GM19043 (cell line): ENCODE data around the gene AK9.
"Not testable (repeated sequence)": the region's sequence is repeated elsewhere in the genome, so short reads cannot be mapped to it uniquely, and the experiment has no call there.

Experiments used
- ATAC-seq: cut with Tn5 transposase; IDR thresholded peaks from one replicate; pipeline ENCODE4 v1.9.1; 2021; ENCODE audit warnings: low read depth; ENCODE audit not compliant: unreplicated experiment

The AK9 gene

DNA sequence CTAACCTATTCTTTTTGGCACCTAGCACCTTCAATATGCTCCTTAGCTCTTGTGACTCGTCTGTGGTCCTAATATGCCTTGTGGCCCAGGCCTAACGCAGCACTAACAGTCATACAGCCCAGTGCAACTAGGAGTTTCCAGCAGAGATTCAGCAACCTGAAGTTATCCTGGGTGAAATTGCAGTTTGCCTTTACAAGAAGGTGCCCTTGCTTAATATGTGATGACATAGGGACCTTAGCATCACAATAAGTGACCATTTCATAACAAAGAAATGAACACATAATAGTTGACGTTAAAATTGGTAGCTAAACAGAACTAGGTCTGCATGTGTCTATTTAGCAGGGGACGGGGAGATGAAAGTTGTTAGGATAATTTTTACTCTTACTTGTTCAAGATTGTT lies 10.2 kb upstream of the AK9 start:
- no peak for ATAC-seq

DNA sequence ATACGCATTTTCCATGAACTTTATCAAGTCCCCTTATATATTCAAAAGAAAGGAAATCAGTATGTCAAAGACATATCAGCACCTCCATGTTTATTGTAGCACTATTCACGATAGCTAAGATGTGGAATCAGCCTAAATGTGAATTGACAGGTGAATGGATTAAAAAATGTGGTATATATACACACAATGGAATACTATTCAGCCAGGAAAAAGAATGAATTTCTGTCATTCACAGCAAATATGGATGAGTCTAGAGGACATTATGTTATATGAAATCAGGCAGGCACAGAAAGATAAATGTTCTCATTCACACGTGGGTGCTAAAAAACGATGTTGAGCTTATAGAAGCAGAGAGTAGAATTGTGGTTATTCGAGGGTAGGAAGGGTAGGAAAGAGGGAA lies 5.4 kb upstream of the AK9 start:
- no peak for ATAC-seq

DNA sequence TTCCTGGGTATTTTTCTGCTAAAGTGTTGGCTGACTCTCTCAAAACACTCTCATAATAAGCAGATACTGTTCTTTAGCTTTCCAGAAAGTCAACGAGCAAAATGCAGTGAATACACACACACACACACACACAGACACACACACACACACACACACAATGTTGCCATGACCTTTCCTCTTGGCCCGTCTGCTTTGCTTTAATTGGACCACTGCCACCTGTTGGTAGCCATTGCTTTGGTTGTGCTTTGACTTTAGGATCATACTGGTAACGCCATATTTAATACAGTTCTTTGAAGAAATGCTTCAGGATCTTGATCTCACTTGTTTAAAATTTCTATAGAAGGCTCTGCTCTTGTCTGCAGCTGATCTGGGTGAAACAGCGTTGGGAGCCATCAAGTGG lies 4.5 kb upstream of the AK9 start:
- ATAC-seq, result no peak

DNA sequence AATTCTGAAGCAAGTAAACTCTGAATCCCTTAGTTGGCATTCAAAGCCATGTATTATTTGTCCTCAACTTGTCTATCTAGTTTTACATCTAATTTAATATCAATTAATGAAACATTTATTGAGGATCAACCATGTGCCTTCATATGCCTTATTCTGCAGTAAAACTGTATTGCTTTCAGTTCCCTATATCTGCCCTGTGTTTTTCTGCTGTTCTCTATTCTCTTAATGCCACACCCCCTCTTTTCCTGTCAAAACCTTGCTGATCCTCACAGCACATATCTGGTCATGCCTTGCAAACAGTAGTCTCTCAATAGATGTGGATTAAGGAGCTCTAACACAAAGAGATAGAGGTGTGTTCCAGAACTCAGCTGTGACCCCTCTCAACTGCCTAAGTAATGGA lies 2.1 kb upstream of the AK9 start:
- peak; percentile 35 for ATAC-seq

DNA sequence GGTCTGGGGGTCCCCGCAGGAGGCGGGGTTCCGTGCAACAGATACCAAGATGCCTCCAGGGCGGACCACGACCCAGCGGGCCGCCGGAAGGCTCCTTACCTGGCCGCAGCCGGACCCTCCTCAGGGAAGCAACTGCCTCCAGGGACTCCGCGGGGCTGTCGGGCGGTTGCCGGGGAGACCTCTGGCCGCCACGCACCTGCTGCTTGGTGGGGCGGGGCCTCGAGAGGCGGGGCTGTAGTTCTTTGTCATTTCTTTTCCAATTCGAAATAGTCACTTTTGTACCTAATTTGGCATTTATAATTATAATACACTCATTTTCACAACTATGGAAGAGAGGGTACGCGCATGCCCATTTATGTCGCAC lies 647 bp downstream of the AK9 start:
- peak; percentile 38 for ATAC-seq

DNA sequence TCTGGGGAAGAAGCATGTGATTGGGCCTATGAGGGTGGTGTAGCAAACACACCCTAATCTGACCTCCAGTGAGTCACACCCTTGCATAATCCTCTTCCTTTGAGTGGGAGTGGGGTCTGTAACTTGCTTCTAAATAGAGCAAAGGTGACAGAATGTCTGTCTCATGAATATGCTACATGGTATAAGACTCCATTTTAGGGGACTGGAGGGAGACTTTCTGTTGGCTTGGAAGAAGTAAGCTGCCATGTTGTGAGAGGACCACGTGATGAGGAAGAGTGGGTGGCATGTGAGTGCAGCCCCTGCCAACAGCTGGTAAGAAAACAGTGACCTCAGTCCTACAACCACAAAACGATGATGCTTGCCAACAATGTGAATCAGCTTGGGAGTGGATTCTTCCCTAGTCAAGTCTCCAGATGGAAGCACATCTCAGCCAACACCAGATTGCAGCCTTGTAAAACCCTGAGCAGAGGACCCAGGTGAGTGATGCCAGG lies 3.7 kb downstream of the AK9 start:
- ATAC-seq, result no peak

DNA sequence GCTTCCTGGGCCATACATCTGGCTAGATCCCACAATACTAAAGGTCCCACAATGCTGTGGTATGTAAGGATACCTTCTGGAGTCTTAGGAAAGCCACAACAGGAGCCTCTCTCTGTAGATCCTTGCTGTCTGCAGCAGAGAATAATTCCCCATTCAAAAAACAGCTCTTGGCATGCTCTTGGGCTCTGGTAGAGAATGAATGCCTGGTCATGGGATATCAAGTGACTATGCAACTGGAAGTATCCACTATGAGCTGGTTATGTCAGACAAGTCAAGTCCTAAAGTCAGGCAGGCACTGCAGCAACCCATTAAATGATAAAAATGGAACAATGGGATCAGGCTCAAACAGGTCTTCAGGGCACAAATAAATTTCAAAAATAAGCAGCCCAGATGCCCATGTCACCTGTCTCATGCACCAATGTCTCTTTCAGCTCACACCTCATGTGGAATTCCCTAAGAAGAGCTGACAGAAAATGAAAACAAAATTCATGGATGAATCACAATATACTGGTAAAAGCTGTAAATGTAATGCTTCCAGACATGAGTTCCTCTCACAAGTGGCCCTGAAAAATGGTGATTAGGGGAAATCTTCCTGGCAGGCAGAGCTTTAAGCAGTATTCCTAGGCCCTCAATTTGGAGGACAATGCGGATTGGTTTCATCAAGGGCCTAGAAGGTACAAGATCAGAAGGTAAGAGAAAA lies 4.3 kb downstream of the AK9 start:
- ATAC-seq, result no peak

DNA sequence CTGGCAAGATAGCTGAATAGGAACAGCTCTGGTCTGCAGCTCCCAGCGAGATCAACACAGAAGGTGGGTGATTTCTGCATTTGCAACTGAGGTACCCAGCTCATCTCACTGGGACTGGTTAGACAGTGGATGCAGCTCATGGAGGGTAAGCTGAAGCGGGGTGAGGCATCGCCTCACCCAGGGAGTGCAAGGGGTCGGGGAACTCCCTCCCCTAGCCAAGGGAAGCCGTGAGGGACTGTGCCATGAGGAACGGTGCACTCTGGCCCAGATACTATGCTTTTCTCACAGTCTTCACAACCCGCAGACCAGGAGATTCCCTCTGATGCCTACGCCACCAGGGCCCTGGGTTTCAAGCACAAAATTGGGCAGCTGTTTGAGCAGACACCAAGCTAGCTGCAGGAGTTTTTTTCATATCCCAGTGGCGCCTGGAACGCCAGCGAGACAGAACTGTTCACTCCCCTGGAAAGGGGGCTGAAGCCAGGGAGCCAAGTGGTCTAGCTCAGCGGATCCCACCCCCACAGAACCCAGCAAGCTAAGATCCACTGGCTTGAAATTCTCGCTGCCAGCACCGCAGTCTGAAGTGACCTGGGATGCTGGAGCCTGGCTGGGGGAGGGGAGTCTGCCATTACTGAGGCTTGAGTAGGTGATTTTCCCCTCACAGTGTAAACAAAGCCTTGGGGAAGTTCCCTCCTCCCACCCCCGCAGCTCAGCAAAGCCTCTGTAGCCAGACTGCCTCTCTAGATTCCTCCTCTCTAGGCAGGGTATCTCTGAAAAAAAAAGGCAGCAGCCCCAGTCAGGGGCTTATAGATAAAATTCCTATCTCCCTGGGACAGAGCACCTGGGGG lies 12.1 kb downstream of the AK9 start:
- ATAC-seq, result not testable (repeated sequence)

DNA sequence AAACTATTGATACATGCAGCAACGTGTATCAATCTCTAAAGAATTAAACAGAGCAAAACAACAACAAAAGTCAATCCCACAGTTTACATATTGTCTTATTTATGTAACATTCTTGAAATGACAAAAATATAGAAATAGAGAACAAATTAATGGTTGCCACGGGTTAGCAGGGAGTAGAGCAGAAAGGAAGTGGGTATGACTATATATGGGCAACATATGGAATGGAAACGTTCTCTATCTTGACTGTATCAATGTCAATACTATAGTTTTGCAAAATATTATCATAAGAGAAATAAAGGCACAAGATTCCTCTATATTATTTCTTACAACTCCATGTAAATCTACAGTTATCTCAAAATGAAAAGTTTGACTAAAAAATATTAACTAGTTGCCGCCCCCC lies 12.8 kb downstream of the AK9 start:
- no peak for ATAC-seq

DNA sequence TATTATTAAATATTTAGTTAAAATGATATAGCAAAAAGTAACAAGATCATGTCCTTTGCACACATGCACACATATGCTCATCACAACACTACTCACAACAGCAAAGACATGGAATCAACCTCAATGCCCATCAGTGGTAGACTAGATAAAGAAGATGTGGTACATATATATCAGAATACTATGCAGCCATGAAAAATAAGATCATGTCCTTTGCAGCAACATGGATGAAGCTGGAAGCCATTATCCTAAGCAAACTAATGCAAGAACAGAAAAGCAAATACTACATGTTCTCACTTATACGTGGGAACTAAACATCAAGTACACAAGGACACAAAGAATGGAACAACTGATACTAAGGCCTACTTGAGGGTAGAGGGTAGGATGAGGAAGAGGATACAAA lies 14.3 kb downstream of the AK9 start:
- no peak for ATAC-seq

DNA sequence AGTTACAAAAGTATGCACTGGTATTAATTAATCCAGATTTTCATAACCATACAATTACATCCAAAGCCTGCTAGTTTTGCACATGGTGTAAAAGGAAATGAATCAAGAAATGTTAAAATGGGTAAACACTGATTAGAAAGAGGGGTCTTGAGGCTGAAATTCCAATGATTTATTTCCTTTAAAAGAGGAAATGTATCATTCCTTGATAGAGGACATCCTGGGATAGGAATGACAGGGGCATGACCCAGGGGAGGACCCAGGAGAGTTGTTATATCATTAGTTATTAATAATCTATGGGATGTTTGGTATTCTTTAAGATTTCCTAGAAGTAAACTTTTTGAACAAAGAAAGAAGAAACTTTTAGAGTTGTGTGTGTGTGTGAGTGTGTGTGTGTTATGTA lies 18.2 kb downstream of the AK9 start:
- ATAC-seq, result no peak

DNA sequence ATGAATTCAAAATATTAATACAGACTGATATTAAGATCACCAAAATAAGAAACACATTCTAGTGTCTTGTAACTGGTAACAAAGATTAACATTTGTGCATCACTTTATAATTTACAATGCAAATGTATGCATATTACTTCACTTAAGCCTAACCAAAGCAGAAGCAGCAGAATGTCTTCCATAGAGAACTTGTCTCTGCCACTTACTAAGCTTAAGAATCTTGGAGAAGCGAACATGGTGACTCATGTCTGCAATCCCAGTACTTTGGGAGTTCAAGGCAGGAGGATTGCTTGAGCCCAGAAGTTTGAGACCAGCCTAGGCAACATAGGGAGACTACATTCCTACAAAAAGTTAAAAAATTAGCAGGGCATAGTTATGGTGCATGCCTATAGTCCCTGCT lies 18.8 kb downstream of the AK9 start:
- ATAC-seq, result no peak

DNA sequence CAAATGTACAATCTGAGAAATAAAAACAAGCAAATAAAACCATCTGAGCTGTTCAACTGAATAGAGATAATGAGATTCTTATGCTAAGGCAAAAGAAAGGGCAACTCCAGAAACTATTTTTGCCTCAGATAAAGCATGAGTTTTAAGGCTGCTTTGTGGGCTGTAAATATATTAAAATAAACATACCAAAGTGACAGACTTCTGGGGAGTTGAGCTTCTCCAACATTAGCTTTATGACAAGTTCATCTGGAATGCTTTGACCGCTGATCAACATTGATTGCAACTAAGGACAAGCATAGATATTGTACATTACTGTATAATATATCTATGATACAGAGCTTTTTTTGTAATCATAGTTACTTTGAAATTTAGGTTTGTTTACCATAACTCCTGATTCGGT lies 19.3 kb downstream of the AK9 start:
- ATAC-seq, result no peak

DNA sequence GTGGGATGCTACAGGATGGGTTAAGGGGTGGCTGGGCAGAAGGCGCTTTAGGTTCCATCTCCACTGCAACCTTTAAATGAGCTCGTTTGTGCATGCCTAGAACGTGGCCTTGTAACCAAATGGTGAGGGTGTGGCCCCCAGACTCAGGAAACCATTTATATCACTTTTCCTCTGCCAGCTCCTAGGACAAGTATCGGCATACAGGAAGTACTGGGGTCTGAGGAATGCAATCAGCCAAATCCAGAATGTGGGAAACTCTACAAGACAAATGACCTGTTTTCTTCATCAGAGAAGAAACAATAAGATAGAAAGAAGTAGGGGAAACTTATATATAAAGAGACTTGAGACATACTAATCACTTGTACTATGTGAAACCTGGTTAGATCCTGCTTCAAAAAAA lies 21.2 kb downstream of the AK9 start:
- ATAC-seq, result no peak

DNA sequence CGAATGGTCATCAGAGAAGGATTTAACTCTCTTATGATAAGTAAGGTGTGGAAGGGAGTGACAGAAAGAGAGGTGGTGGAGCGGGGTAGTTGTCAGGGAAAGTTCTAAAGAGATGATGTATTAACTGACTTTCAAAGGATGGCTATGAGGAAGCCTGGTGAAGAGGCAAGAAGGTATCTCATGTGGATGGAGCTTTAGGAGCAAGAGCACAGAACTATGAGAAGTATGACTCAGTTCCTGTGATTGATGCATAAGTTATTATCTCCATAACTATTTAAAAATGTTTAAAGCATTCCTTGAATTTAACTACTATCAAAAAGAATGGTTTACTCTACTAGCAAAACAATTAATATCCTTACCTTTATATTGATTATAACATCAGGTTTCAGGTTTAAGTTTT lies 28.8 kb downstream of the AK9 start:
- ATAC-seq, result no peak

DNA sequence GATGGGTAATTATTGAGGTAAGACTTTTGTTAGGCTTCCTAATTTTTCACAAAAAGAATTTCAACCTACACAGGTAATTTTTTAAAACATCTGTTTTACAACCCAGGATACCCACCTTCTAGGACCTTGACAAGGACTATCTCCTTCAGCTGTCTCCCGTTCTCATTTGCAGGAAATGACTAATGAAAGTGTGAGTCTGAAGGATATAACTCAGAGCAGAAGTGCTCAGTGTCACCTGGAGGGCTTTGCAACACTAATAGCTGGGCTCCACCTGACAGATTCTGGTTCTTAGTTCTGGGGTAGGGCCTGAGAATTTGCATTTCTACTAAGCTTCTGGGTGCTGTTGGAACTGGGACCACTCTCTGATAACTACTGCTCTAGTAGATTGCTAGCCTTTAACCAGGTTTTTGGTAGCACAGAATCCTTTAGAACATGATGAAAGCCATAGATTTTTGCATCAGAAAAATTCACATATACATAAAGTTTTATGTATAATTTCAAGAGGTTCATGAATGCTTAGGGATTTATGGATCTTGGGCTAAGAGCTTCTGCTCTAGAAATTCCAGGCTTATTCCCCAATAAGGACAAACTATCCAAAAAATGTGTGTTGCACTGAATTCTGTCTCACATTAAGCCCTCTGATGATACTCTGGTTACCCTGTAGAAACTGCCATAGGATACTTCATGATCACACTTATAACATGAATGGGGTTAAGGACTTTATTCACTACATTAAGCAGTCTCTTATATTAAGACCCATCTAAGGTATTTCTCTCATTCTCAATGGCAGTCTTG lies 30.3 kb downstream of the AK9 start:
- ATAC-seq, result no peak

DNA sequence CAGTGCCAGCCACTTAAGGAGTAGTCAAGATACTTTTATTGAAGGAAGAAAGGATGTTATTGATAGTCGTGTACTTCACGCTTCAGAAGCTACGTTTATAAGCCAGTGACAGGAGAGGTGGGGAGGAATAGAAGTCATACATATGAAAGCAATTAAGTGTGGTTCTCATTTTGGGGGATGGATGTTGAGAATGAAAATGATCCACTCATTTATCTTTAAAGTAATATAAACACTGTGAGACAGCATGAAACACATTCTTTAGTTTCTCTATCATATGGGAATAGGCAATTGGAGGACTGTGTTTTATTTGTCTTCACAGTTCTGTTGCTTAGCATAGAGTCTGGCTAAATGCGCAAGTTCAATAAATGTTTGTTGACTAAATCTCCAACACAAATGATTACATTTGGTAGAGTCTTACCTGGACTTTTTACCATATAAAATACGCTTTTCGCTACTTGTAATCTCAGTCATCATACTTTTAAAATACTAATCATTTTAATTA lies 35.2 kb downstream of the AK9 start:
- ATAC-seq, result no peak

DNA sequence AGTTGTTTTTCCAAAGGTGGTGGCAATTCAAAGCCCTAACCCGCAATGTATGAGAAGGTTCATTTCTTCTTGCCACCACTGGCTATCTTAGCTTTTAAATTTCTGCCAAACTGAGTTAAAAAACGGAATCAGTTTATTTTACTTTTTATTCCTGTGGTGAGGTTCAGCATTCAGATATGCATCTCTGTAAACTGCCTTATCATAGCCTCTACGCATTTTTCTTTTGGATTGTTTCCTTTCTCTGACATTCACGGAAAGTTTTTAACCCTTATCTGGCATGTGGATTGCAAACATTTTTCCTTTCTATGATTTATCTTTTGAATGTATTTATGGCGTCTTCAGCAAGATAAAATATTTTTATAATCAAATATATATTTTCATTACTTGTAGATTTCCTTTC lies 37.7 kb downstream of the AK9 start:
- no peak for ATAC-seq

DNA sequence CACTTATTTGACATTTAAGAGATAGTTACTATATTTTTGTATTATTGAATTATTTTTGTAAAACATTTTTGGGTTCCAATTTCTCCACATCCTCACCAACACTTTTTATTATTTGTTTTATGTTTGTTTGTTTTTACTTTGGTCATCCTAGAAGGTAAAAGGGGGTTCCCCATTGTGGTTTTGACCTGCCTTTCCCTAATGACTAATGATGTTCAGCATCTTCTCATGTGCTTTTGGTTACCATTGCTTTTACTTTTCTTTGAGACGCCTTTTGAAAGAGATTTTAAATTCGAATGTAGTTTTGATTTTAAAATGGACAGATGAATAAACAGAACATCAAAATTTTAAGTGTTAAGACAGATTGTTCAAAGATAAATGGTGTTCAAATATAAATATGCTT lies 46.9 kb downstream of the AK9 start:
- ATAC-seq, result no peak

DNA sequence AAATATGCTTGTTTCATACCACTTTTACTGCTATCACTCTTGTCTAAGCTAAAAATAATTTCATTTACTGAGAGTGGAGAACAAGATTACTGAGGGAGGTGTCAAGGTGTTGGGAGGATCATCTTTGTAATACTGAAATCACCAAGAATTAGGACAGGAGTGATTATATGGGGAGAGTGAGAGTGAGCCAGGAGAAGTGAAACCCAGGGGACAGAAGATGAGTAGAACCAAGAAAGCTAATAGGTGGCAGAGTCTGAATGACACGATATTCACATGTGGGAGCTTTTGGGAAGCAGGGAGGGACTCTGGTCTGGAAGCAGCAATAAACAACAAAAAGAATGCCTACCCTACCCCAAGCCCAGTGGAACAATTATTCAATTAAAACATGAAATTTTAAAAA lies 58.6 kb downstream of the AK9 start:
- no peak for ATAC-seq

DNA sequence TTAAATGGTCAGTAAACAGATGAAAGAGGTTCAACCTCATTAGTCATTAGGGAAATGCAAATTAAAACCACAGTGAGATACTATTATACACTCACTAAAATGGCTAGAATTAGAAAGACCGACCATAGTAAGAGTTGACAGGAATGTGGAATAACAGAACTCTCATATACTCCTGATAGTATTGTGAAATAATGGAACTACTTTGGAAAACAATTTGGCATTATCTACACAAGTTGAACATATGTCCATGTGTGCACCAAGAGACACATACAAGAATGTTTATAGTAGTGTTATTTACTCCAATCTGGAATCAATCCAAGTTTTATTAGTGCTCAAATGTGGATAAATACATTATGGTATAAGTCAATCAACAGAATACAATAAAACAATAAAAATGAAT lies 59.6 kb downstream of the AK9 start:
- ATAC-seq, result no peak
